ENCODE results near the gene SPOCK1.

Gene SPOCK1

GRCh38 chr5:137114529-137114928, 384.6 kb downstream of the SPOCK1 start:
- in situ Hi-C loops (cut with HindIII; ENCODE audit: low pct_ligation_motif_present, low sequenced_read_pairs): no loop called here

DNA sequence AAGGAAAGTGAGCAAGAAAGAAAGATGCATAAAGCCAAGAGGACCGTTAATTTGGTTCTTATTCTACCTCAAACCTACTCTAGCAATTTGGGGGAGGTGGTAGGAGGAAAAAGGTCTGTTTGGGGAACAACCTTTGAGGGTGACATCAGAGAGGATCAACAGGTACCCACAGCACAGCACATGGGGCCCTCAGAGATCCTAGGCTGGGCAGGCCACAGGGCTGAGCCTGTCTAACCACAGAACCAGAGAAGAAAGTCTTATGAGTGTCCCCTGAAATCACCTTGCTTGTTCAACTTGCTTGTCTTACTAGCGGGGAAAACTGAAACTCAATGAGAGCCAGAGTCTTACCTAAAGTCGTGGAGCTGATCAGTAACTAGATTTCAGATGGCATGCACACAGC, 385.2 kb downstream of the SPOCK1 start:
- in situ Hi-C loops (cut with HindIII; ENCODE audit: low pct_ligation_motif_present, low sequenced_read_pairs): no loop called here
- DNase-seq: no peak
- Histone ChIP-seq H3K27me3 (replicated peaks) (no peaks in the 10 kb centered on the region), H3K27ac (no peak overlapping the region), H3K36me3 (replicated peaks) (no peaks in the 10 kb centered on the region), H3K4me3 (ENCODE audit: low read depth, low read length) (no peak overlapping the region)
- TF ChIP-seq CTCF (IDR thresholded peaks at IDR 0.05; ENCODE audit: low read depth, low read length, missing control alignments): no peak

More at GRCh38 chr5:137114529-137114928, 384.6 kb downstream of the SPOCK1 start:
- H3K27ac ChIP-seq: no peak overlapping the region
- H3K36me3 ChIP-seq (replicated peaks): no peaks in the 10 kb centered on the region
- TF ChIP-seq CTCF (IDR thresholded peaks at IDR 0.05; ENCODE audit: low read depth, low read length, missing control alignments): peak; percentile 27
- H3K4me3 ChIP-seq (ENCODE audit: low read depth, low read length): no peak overlapping the region
- H3K27me3 ChIP-seq (replicated peaks): no peaks in the 10 kb centered on the region
- no peak for DNase-seq

- TF ChIP-seq CTCF (IDR thresholded peaks at IDR 0.05; ENCODE audit: low read depth, low read length, missing control alignments): no peak
- H3K36me3 ChIP-seq (replicated peaks): no peaks in the 10 kb centered on the region
- no peaks in the 10 kb centered on the region for H3K27me3 ChIP-seq (replicated peaks)
- H3K4me3 ChIP-seq (ENCODE audit: low read depth, low read length): no peak overlapping the region
- in situ Hi-C loops (cut with HindIII; ENCODE audit: low pct_ligation_motif_present, low sequenced_read_pairs): no loop called here
- H3K27ac ChIP-seq: no peak overlapping the region
- DNase-seq: no peak
These were observed 386.0 kb downstream of the SPOCK1 start for GRCh38 chr5:137113161-137113560.

GRCh38 chr5:137105351-137106035, 393.6 kb downstream of the SPOCK1 start:
- in situ Hi-C loops (cut with HindIII; ENCODE audit: low pct_ligation_motif_present, low sequenced_read_pairs): no loop called here
- Histone ChIP-seq H3K36me3 (replicated peaks) (no peaks in the 10 kb centered on the region), H3K27me3 (replicated peaks) (no peaks in the 10 kb centered on the region), H3K4me3 (ENCODE audit: low read depth, low read length) (no peak overlapping the region), H3K27ac (no peak overlapping the region)
- no peak for DNase-seq
- no peak for TF ChIP-seq CTCF (IDR thresholded peaks at IDR 0.05; ENCODE audit: low read depth, low read length, missing control alignments)

GRCh38 chr5:137101544-137101943, 397.6 kb downstream of the SPOCK1 start:
- no peak for TF ChIP-seq CTCF (IDR thresholded peaks at IDR 0.05; ENCODE audit: low read depth, low read length, missing control alignments)
- in situ Hi-C loops (cut with HindIII; ENCODE audit: low pct_ligation_motif_present, low sequenced_read_pairs): no loop called here
- DNase-seq: no peak
- H3K4me3 ChIP-seq (ENCODE audit: low read depth, low read length): no peak overlapping the region
- no peak overlapping the region for H3K27ac ChIP-seq
- no peaks in the 10 kb centered on the region for H3K27me3 ChIP-seq (replicated peaks)
- no peaks in the 10 kb centered on the region for H3K36me3 ChIP-seq (replicated peaks)

DNA sequence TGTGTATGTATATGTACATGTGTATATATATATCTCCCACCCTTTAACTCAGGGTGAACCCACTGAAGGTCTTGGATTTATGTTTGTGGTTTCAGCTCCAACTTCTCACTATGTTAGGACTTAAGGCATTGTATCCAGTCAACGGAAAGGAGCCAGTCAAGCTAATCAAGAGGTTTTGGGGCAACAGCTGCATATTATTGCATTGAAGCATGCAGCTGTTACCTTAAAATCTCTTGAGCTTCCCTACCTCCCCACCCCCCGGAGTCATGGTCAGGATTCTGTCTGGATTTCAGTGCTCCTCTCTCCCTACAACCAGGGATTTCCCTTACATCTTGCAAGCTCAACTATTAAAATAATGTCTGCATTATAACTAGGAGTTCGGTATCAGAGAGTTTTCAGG, 399.5 kb downstream of the SPOCK1 start:
- H3K36me3 ChIP-seq (replicated peaks): no peaks in the 10 kb centered on the region
- H3K27me3 ChIP-seq (replicated peaks): no peaks in the 10 kb centered on the region
- no peak overlapping the region for H3K4me3 ChIP-seq (ENCODE audit: low read depth, low read length)
- no peak for TF ChIP-seq CTCF (IDR thresholded peaks at IDR 0.05; ENCODE audit: low read depth, low read length, missing control alignments)
- no peak overlapping the region for H3K27ac ChIP-seq
- DNase-seq: no peak
- in situ Hi-C loops (cut with HindIII; ENCODE audit: low pct_ligation_motif_present, low sequenced_read_pairs): no loop called here
